Spleen (tissue), 7 donors: ENCODE results near the gene TMEM150C.

Source experiments
- POLR2AphosphoS5 ChIP-seq, 3 donors: sonication (generic); formaldehyde crosslinking; IDR thresholded peaks; one replicate each; pipeline ENCODE4 v1.5.1; 2017; ENCODE audit warnings: antibody characterized with exemption in 3 of 3
- TF ChIP-seq, protein P1 (sequence below), 11 experiments: fragments of 200-600 bp in 7 of 11; fragments of 450-650 bp in 4 of 11; sonication (generic) in 4 of 11; IDR thresholded peaks in 8 of 11; conservative IDR thresholded peaks in 3 of 11; 1 replicate in 7 of 11; 2 replicates in 4 of 11; pipeline versions ENCODE4 v1.4.0 to v1.8.0; 2016 to 2021; ENCODE audit warnings: antibody characterized with exemption in 11 of 11, inconsistent platforms in 4 of 11, mild to moderate bottlenecking in 1 of 11
- donor health status: DM: no; HTN: no; CAD: no; lungs with moderate emphysema.
- donor health status: DM: no; HTN: no; CAD: no.
- donor health status: DM: no; HTN: no; CAD: no.

DNA sequence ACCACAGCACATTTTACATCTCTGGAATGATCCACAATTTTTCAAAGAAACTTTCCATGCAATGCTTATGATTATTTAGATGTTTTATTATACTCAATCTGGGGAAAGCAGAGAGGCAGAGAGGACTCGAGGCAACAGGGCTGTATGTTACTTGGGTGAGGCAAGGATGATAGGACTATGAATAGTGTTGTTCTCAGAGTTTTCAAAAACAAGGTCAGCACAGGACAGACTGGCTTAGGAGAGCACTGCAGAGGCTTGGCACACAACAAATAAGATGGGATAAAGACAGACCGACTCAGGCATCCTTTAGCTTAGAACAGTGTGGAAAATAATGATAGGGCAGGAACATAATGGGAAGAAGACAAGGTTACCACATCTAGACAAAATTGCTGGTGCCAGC is 65.4 kb downstream of the TMEM150C start:
- TF ChIP-seq, protein P1, sequence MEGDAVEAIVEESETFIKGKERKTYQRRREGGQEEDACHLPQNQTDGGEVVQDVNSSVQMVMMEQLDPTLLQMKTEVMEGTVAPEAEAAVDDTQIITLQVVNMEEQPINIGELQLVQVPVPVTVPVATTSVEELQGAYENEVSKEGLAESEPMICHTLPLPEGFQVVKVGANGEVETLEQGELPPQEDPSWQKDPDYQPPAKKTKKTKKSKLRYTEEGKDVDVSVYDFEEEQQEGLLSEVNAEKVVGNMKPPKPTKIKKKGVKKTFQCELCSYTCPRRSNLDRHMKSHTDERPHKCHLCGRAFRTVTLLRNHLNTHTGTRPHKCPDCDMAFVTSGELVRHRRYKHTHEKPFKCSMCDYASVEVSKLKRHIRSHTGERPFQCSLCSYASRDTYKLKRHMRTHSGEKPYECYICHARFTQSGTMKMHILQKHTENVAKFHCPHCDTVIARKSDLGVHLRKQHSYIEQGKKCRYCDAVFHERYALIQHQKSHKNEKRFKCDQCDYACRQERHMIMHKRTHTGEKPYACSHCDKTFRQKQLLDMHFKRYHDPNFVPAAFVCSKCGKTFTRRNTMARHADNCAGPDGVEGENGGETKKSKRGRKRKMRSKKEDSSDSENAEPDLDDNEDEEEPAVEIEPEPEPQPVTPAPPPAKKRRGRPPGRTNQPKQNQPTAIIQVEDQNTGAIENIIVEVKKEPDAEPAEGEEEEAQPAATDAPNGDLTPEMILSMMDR (IDR thresholded peaks at IDR 0.05 in 8 of 11, conservative IDR thresholded peaks at IDR 0.05 in 3 of 11): no peak
- TF ChIP-seq POLR2AphosphoS5 (IDR thresholded peaks at IDR 0.05): no peak
